Measurements from ENCODE around the gene TMEM98.
"Not testable (repeated sequence)": the region's sequence is repeated elsewhere in the genome, so short reads cannot be mapped to it uniquely, and the experiment has no call there.

The TMEM98 gene

GRCh38 chr17:32914181-32914580 lies 13.8 kb upstream of the TMEM98 start:
- DNase-seq (ENCODE audit: low read depth in 2 of 2) = no peak

- no peak for DNase-seq (ENCODE audit: low read depth in 2 of 2)
Observed at GRCh38 chr17:32915245-32915644, 12.7 kb upstream of the TMEM98 start.

GRCh38 chr17:32916134-32916533 lies 11.8 kb upstream of the TMEM98 start:
- DNase-seq (ENCODE audit: low read depth in 2 of 2) = no peak

GRCh38 chr17:32917081-32917480 lies 10.9 kb upstream of the TMEM98 start:
- no peak for DNase-seq (ENCODE audit: low read depth in 2 of 2)

GRCh38 chr17:32917842-32918241 lies 10.1 kb upstream of the TMEM98 start:
- no peak for DNase-seq (ENCODE audit: low read depth in 2 of 2)

- not testable (repeated sequence) for DNase-seq (ENCODE audit: low read depth in 2 of 2)
Observed at GRCh38 chr17:32919876-32920275, 8.1 kb upstream of the TMEM98 start.

- DNase-seq (ENCODE audit: low read depth in 2 of 2) = no peak
Observed at GRCh38 chr17:32920293-32920692, 7.7 kb upstream of the TMEM98 start.

GRCh38 chr17:32921017-32921416 lies 6.9 kb upstream of the TMEM98 start:
- no peak for DNase-seq (ENCODE audit: low read depth in 2 of 2)

GRCh38 chr17:32923905-32924304 lies 4.0 kb upstream of the TMEM98 start:
- not testable (repeated sequence) for DNase-seq (ENCODE audit: low read depth in 2 of 2)

- DNase-seq (ENCODE audit: low read depth in 2 of 2) = no peak
Observed at GRCh38 chr17:32926183-32926582, 1.8 kb upstream of the TMEM98 start.

- DNase-seq (ENCODE audit: low read depth in 2 of 2) = not testable (repeated sequence)
Observed at GRCh38 chr17:32926789-32927188, 1.2 kb upstream of the TMEM98 start.

- no peak for DNase-seq (ENCODE audit: low read depth in 2 of 2)
Observed at GRCh38 chr17:32927201-32927723, 691 bp upstream of the TMEM98 start.

- no peak for DNase-seq (ENCODE audit: low read depth in 2 of 2)
Observed at GRCh38 chr17:32928586-32929535, 908 bp downstream of the TMEM98 start.

GRCh38 chr17:32929588-32929987 lies 1.6 kb downstream of the TMEM98 start:
- no peak for DNase-seq (ENCODE audit: low read depth in 2 of 2)

GRCh38 chr17:32930512-32930911 lies 2.6 kb downstream of the TMEM98 start:
- no peak for DNase-seq (ENCODE audit: low read depth in 2 of 2)

- DNase-seq (ENCODE audit: low read depth in 2 of 2) = no peak
Observed at GRCh38 chr17:32931686-32932085, 3.7 kb downstream of the TMEM98 start.

- DNase-seq (ENCODE audit: low read depth in 2 of 2) = no peak
Observed at GRCh38 chr17:32933881-32934280, 5.9 kb downstream of the TMEM98 start.

- DNase-seq (ENCODE audit: low read depth in 2 of 2) = no peak
Observed at GRCh38 chr17:32935726-32936125, 7.8 kb downstream of the TMEM98 start.

GRCh38 chr17:32936186-32936893 lies 8.4 kb downstream of the TMEM98 start:
- no peak for DNase-seq (ENCODE audit: low read depth in 2 of 2)

- peak; percentile 35 to 48 for DNase-seq (ENCODE audit: low read depth in 2 of 2)
Observed at GRCh38 chr17:32936894-32937500, 9.0 kb downstream of the TMEM98 start.

- DNase-seq (ENCODE audit: low read depth in 2 of 2) = no peak
Observed at GRCh38 chr17:32940706-32941390, 12.9 kb downstream of the TMEM98 start.
